OCI-LY1 (cell line): ENCODE results near the gene PSMD4.

ENCODE experiments used
- H2AFZ ChIP-seq: fragments of 200-600 bp; sonication (generic), shearing (Covaris generic); 2 replicates; pipeline ENCODE4 v1.6.0; 2014; ENCODE audit warnings: antibody characterized with exemption, mild to moderate bottlenecking, low read length
- H3F3A ChIP-seq: fragments of 200-600 bp; sonication (generic), shearing (Covaris generic); 2 replicates; pipeline ENCODE4 v1.6.0; 2014; ENCODE audit warnings: mild to moderate bottlenecking, antibody characterized with exemption, low read length, moderate library complexity; ENCODE audit not compliant: insufficient read depth
- H3K27ac ChIP-seq: fragments of 200-600 bp; sonication (generic); 2 replicates; pipeline ENCODE4 v1.5.1; 2014; ENCODE audit warnings: low read length, mixed run types, mild to moderate bottlenecking, low read depth; ENCODE audit not compliant: poor library complexity, severe bottlenecking
- H3K27me3 ChIP-seq: fragments of 200-600 bp; sonication (generic); 2 replicates; pipeline ENCODE4 v1.6.0; 2014; ENCODE audit warnings: antibody characterized with exemption, mild to moderate bottlenecking, low read length, moderate library complexity; ENCODE audit not compliant: insufficient read depth
- H3K36me3 ChIP-seq: fragments of 200-600 bp; sonication (generic); 2 replicates; pipeline ENCODE4 v1.6.1; 2014; ENCODE audit warnings: mild to moderate bottlenecking, antibody characterized with exemption, low read length, moderate library complexity, mixed read lengths; ENCODE audit not compliant: insufficient read depth
- H3K4me1 ChIP-seq: fragments of 200-600 bp; sonication (generic); 2 replicates; pipeline ENCODE4 v1.5.1; 2014; ENCODE audit warnings: mild to moderate bottlenecking, low read length, moderate library complexity; ENCODE audit not compliant: insufficient read depth, severe bottlenecking
- H3K4me2 ChIP-seq: fragments of 200-600 bp; sonication (generic), shearing (Covaris generic); 2 replicates; pipeline ENCODE4 v1.6.1; 2014; ENCODE audit warnings: low read length
- H3K4me3 ChIP-seq: fragments of 200-600 bp; sonication (generic); 2 replicates; pipeline ENCODE4 v1.5.1; 2014; ENCODE audit warnings: low read length, low read depth, mild to moderate bottlenecking, mixed read lengths; ENCODE audit not compliant: poor library complexity, severe bottlenecking
- H3K79me2 ChIP-seq: fragments of 200-600 bp; shearing (Covaris generic); 2 replicates; pipeline ENCODE4 v1.6.1; 2016; ENCODE audit warnings: mixed run types, low read length, mixed read lengths; ENCODE audit not compliant: insufficient read depth
- H3K9ac ChIP-seq: fragments of 200-600 bp; sonication (generic), shearing (Covaris generic); 2 replicates; pipeline ENCODE4 v1.6.1; 2014; ENCODE audit warnings: mild to moderate bottlenecking, low read length, mixed read lengths
- H3K9me2 ChIP-seq: fragments of 200-600 bp; sonication (generic), shearing (Covaris generic); 2 replicates; pipeline ENCODE4 v1.6.1; 2014; ENCODE audit warnings: low read depth, mild to moderate bottlenecking, low read length, mixed read lengths
- H3K9me3 ChIP-seq: fragments of 200-600 bp; shearing (Covaris generic); 2 replicates; pipeline ENCODE4 v1.6.1; 2014; ENCODE audit warnings: low read length, mixed read lengths
- H4K20me1 ChIP-seq: fragments of 200-600 bp; sonication (generic), shearing (Covaris generic); 2 replicates; pipeline ENCODE4 v1.6.0; 2016; ENCODE audit warnings: mild to moderate bottlenecking, low read length; ENCODE audit not compliant: insufficient read depth
- CTCF ChIP-seq: fragments of 200-600 bp; sonication (generic), shearing (Covaris generic); IDR thresholded peaks from 2 replicates; pipeline ENCODE4 v1.5.1; 2017; ENCODE audit warnings: mild to moderate bottlenecking, antibody characterized with exemption, low read length, moderate library complexity, mixed read lengths
- EZH2 ChIP-seq: fragments of 200-600 bp; sonication (generic), shearing (Covaris generic); IDR thresholded peaks from 2 replicates; pipeline ENCODE4 v1.8.0; 2017; ENCODE audit warnings: borderline replicate concordance, mixed run types, mild to moderate bottlenecking, antibody characterized with exemption, low read length, moderate library complexity, mixed read lengths

The PSMD4 gene

GRCh38 chr1:151238467-151238739 lies 16.1 kb upstream of the PSMD4 start:
- no peaks in the 10 kb centered on the region for H3F3A ChIP-seq
- H3K27ac ChIP-seq = no peak overlapping the region
- H3K9ac ChIP-seq = no peak overlapping the region
- peaks cover 96% of the 10 kb centered on the region for H3K36me3 ChIP-seq
- H4K20me1 ChIP-seq = no peaks in the 10 kb centered on the region
- TF ChIP-seq EZH2 (no peak), CTCF (no peak)
- no peak overlapping the region for H3K4me2 ChIP-seq
- H3K9me2 ChIP-seq = no peaks in the 10 kb centered on the region
- H3K27me3 ChIP-seq = no peaks in the 10 kb centered on the region
- H2AFZ ChIP-seq = no peak overlapping the region
- H3K9me3 ChIP-seq = no peaks in the 10 kb centered on the region
- no peaks in the 10 kb centered on the region for H3K79me2 ChIP-seq
- no peaks in the 10 kb centered on the region for H3K4me1 ChIP-seq
- no peak overlapping the region for H3K4me3 ChIP-seq

GRCh38 chr1:151242442-151242841 lies 12.1 kb upstream of the PSMD4 start:
- no peaks in the 10 kb centered on the region for H3K4me1 ChIP-seq
- H3K9ac ChIP-seq = no peak overlapping the region
- no peaks in the 10 kb centered on the region for H3K9me3 ChIP-seq
- H3K4me2 ChIP-seq = no peak overlapping the region
- H3K79me2 ChIP-seq = no peaks in the 10 kb centered on the region
- no peaks in the 10 kb centered on the region for H4K20me1 ChIP-seq
- TF ChIP-seq EZH2 (no peak), CTCF (no peak)
- no peaks in the 10 kb centered on the region for H3F3A ChIP-seq
- H3K4me3 ChIP-seq = no peak overlapping the region
- peaks cover 95% of the 10 kb centered on the region for H3K36me3 ChIP-seq
- H3K27me3 ChIP-seq = no peaks in the 10 kb centered on the region
- no peaks in the 10 kb centered on the region for H3K9me2 ChIP-seq
- no peak overlapping the region for H2AFZ ChIP-seq
- no peak overlapping the region for H3K27ac ChIP-seq

GRCh38 chr1:151243683-151244216 lies 10.8 kb upstream of the PSMD4 start:
- H3K79me2 ChIP-seq = no peaks in the 10 kb centered on the region
- H3F3A ChIP-seq = no peaks in the 10 kb centered on the region
- peaks cover 95% of the 10 kb centered on the region for H3K36me3 ChIP-seq
- H3K27me3 ChIP-seq = no peaks in the 10 kb centered on the region
- no peak overlapping the region for H2AFZ ChIP-seq
- H3K9me3 ChIP-seq = no peaks in the 10 kb centered on the region
- no peaks in the 10 kb centered on the region for H3K4me1 ChIP-seq
- H3K27ac ChIP-seq = no peak overlapping the region
- TF ChIP-seq EZH2 = no peak
- TF ChIP-seq CTCF = no peak
- no peaks in the 10 kb centered on the region for H3K9me2 ChIP-seq
- H3K4me3 ChIP-seq = no peak overlapping the region
- H3K4me2 ChIP-seq = no peak overlapping the region
- no peaks in the 10 kb centered on the region for H4K20me1 ChIP-seq
- no peak overlapping the region for H3K9ac ChIP-seq
